T-helper 22 cell (primary cell): ENCODE data around the gene ADAM23.
A peak's percentile ranks its signal among the peaks of the same experiment; 100 is the strongest.
"Not testable (repeated sequence)": the region's sequence is repeated elsewhere in the genome, so short reads cannot be mapped to it uniquely, and the experiment has no call there.

Experiments used
- DNase-seq: peaks from one replicate; pipeline ENCODE4 v3.0.0-alpha.2; 2020; ENCODE audit warnings: low read depth

Gene ADAM23, protein sequence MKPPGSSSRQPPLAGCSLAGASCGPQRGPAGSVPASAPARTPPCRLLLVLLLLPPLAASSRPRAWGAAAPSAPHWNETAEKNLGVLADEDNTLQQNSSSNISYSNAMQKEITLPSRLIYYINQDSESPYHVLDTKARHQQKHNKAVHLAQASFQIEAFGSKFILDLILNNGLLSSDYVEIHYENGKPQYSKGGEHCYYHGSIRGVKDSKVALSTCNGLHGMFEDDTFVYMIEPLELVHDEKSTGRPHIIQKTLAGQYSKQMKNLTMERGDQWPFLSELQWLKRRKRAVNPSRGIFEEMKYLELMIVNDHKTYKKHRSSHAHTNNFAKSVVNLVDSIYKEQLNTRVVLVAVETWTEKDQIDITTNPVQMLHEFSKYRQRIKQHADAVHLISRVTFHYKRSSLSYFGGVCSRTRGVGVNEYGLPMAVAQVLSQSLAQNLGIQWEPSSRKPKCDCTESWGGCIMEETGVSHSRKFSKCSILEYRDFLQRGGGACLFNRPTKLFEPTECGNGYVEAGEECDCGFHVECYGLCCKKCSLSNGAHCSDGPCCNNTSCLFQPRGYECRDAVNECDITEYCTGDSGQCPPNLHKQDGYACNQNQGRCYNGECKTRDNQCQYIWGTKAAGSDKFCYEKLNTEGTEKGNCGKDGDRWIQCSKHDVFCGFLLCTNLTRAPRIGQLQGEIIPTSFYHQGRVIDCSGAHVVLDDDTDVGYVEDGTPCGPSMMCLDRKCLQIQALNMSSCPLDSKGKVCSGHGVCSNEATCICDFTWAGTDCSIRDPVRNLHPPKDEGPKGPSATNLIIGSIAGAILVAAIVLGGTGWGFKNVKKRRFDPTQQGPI

DNA sequence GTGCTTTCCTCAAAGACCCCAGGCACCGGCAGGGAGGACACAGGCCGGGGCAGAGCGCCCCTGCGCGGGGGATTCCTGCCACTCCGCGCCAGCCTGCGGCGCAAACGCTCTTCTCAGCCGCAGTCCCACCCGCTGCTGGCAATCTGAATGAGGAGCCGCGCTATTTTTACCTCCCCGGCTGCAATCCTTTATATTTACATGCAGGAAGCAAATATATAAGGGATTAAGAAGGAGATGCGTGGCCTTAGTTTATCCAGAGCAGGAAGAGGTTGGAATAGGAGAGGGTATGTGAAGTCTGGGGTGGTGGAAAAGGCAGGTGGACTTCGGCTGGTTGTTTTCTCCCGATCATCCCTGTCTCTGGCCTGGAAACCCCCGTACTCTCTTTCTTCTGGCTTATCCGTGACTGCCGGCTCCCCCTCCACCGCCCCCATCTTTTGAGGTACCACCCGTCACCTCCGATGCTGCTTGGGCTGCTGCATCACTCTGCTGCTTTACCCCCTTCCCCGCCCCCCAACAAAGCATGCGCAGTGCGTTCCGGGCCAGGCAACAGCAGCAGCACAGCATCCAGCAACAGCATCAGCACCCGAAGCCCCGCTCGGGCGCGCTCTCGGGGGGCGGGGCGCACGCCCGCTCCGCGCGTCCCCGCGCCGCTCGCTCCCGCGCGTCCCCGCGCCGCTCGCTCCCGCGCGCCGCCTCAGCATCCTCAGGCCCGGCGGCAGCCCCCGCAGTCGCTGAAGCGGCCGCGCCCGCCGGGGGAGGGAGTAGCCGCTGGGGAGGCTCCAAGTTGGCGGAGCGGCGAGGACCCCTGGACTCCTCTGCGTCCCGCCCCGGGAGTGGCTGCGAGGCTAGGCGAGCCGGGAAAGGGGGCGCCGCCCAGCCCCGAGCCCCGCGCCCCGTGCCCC lies at the start of gene ADAM23:
Gene ADAM23 (plus strand): TSS at position 700 of the 902 bp plus-strand sequence. CDS start 335 bp downstream, outside the sequence.
- DNase-seq: peak; percentile 48

DNA sequence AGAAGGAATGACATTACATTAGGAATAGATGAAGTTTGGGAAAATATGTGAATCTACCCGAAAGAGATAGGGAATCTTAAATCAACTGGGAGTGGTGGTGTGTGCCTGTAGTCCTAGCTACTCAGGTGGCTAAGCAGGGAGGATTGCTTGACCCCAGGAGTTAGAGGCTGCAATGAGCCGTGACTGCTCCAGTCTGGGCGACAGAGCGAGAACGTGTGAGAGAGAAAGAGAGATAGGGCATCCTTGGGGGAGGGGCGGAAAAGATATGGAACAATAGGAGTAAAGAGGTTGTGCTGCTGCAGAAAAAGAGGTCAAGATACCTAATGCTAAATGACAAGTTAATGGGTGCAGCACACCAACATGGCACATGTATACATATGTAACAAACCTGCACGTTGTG lies 47.1 kb upstream of the ADAM23 start:
- DNase-seq: no peak

DNA sequence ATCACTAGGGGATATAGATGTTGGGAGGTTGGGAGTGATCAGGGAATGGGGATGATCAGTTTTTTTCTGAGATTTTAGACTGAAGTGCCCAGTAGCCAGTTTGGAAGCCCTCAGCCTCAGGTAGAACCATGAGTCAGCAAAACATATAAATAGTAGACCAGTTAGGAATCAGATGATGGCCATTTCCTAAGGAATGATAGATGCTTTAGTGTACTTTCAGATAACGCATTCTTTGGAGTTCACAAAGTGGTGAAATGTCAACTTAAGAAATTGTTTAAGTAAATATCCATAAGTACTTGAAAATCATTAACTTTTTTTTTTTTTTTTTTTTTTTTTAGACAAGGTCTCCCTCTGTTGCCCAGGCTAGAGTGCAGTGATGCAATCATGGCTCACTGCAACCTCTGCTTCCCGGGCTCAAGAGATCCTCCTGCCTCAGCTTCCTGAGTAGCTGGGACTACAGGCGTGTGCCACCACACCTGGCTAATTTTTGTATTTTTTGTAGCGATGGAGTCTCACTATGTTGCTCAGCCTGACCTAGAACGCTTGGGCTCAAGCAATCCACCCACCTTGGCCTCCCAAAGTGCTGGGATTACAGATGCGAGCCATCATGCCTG lies 40.3 kb upstream of the ADAM23 start:
- DNase-seq: not testable (repeated sequence)

DNA sequence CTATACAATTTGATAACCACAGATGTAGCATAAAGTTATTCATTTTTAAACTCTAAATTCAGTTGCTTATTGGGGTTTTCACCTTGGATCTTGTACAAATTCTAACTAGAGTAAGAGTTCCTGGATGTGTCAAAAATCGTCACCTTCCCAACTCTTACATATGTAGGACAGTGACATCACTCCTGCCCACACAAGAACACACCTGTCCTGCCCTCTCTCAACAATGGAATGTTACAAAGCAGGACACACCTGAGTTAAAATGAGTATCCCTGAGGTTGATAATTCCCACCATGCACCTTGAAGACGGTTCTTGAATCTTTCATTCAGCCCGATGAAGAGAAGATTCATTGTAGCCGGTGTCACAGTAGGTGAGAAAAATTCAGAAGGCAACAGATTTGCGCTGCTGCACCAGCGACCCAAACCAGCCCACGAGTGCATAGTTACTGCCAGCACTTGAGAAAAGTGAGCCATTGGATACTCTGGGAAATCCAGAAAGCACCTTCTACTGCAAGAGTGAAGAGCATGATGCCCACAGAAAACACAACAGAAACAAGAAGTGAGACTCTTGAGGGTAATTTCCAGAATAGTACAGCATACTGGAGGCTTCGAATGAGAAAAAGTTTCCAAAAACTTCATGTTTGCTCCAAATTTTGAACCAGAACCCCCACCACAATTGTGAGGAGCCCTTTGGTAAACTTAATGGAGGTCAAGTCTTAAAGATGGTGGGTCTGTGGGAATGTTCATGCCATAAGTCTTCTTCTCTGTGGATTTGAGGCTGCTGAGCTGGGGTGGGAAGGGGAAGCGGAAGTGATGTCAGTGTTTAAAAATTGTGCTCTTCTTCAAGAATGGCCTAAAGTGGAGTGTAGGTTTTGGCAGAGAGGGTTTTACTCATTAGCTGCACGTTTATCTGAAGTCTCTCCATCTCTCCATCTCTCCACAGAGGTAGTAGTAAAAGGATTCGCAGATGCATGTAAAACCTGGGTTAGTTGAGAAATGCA lies 34.7 kb upstream of the ADAM23 start:
- no peak for DNase-seq

DNA sequence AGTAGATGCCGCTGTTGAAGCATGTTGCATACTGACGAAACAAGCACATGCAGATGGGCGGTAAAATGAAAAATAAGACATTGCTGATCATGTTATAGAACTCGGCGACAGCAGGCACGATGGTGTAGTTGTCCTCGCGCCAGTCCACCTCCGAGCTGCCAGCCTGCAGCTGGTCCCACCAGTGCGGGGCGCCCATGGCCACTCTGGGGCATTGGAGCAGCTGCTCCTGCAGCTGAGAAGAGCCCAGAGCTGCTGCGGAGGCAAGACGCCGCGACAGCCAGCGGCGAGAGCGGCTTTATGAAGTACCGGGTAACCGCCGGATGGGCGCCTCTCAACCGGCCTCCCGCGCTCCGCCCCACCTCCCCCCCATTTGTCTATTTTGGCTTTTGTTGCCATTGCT lies 32.6 kb upstream of the ADAM23 start:
- DNase-seq: no peak

DNA sequence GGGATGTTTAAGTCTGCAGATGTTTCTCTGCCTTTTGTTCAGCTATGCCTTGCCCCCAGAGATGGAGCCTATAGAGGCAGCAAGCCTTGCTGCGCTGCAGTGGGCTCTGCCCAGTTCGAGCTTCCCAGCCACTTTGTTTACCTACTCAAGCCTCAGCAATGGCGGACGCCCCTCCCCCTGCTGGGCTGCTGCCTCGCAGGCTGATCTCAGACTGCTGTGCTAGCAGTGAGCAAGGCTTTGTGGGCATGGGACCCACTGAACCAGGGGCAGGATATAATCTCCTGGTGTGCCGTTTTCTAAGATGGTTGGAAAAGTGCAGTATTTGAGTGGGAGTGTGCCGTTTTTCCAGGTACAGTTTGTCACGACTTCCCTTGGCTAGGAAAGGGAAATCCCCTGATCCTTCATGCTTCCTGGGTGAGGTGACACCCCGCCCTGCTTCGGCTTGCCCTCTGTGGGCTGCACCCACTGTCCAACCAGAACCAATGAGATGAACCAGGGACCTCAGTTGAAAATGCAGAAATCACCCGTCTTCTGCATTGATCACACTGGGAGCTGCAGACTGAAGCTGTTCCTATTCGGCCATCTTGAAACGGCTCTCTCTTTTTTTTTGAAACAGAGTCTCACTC lies 27.6 kb upstream of the ADAM23 start:
- DNase-seq: no peak

DNA sequence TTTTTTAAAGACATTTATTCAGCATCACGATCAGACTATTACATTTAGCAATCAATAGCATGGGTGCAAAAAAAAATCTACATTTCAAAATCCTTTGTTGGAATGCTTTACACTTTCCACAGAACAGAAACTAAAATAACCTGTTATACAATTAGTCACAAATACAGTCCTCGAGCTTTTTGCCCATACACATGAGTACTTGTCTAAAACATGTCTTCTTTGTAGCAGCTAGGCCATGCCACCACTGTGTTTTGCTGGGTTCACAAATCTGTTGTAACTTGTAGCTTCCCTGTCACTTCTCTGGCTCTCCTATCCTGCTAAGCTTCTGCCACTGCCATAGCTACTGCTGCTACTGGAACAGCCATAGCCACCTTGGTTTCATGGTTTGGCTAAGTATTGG lies 24.4 kb upstream of the ADAM23 start:
- no peak for DNase-seq

DNA sequence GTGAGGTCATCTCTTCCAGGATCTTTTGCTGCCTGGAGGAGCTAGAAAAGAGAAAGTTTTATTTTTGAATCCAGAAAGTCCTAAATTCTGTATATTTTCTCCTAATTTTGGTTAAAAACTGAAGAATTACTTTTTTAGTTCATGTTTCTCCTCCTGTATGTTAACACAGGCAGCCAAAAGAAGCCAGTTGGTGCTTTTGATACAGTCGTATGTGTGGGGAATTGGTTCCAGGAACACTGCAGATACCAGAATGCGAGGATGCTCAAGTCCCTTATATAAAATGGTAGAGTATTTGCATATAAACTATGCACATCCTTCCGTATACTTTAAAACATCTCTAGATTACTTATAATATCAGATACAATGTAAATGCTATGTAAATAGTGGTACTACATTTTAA lies 22.6 kb upstream of the ADAM23 start:
- DNase-seq: no peak

DNA sequence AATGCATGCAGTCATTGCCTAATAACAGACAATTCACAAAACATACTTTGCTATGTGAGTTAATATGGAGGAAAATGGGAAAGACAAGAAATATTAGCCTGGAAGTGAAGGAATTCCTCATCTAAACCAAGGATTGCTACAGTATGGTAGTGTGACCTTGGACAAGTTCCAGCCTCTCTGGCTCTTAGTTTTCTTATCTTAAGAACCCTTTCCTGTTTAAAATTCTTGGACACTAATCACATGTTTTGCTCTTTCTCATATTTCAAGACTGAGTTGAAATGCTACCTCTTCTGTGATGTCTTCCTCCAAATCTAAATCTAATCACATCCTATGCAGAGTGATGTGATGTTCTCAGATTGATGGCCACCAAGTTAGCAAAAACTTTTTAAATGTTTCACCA lies 20.8 kb upstream of the ADAM23 start:
- no peak for DNase-seq

DNA sequence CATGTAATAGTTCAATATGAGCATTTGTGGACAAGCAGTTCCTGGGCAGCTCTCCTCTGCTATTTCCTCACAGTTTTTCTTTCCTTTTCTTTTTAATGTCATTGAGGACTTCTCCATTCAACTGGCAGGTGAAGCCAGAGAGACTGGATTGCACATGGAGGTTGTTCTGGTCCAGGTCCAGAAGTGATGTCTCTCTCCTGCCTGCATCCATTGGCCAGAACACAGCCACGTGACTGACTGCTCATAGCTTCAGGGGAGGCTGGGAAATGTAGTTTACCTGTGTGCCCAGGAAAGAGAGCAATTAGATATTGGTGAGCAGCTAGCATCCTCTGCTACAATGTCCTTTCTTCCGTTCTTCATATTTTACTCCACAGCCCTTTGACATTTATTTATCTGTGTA lies 20.2 kb upstream of the ADAM23 start:
- DNase-seq: no peak

DNA sequence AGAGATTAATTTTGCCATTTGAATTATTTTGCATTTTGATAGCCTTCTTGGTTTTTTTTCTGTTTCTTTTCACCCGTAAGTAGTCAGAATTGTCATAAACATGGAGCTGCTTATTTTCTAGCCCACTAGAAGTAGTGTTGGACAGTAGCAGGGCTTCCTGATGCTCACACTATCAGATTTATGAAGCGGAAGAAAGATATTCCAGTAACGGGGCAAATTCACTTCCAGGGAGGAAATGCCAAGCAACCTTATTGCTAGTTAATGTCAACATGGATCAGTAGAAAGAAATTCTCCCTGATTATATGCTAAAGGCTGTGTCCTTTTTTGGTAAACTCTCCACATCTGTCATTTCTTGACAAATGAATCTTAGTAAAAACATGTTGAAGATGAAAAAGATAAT lies 19.2 kb upstream of the ADAM23 start:
- no peak for DNase-seq

DNA sequence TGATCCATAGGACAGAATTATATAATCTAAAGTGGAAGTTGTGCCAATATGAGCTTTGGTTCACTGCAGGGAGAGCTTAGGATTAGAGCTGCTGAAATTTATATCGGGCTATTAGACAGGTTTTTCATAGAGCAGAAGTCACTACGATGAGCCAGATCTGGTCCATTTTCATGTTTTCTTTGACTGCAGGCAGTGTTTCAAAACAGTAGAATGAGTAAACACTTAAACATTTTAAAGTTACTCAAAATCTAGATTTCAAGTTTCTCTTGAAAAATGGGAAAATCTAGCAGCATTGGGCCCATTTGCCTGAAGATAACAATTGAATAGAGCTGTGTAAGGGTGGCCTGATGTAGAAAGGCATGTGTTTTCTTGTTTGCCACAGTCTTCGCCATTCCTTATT lies 14.5 kb upstream of the ADAM23 start:
- no peak for DNase-seq

DNA sequence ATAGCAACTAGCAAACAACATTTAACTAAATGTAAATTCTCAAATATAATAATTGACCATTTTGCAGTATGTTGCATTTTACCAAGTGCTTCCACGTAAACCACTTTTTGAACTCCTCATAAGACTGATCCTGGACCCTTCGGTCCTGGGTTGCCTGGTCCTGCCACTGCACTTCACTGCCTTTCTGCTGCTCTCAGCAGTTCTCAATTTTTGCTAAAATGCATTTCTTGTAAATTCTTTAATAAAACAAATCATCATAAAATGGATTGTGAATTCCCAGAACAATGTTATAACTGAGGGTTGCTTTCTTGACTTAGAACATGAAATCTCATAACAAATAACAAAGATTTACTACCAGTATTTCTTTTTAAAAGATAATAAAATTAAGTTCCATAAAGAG lies 12.9 kb upstream of the ADAM23 start:
- DNase-seq: no peak

DNA sequence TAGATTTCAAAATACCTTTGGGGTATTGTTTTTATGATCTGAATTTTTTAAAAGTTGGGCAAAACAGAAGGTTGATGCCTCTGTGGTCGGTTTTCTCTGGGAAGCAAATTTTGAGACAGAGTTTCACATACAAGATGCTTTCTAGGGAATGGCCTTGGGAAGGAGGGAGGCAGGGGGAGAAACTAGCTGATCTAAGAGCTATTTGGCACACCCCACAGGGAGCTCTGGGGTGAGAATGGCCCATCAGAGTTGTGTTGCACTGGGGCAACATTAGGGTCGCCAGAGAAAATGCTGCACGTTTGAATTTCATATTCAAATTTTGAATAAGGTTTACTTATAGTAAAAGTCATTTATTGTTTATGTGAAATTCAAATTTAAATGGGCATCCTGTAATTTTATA lies 11.9 kb upstream of the ADAM23 start:
- DNase-seq: no peak

DNA sequence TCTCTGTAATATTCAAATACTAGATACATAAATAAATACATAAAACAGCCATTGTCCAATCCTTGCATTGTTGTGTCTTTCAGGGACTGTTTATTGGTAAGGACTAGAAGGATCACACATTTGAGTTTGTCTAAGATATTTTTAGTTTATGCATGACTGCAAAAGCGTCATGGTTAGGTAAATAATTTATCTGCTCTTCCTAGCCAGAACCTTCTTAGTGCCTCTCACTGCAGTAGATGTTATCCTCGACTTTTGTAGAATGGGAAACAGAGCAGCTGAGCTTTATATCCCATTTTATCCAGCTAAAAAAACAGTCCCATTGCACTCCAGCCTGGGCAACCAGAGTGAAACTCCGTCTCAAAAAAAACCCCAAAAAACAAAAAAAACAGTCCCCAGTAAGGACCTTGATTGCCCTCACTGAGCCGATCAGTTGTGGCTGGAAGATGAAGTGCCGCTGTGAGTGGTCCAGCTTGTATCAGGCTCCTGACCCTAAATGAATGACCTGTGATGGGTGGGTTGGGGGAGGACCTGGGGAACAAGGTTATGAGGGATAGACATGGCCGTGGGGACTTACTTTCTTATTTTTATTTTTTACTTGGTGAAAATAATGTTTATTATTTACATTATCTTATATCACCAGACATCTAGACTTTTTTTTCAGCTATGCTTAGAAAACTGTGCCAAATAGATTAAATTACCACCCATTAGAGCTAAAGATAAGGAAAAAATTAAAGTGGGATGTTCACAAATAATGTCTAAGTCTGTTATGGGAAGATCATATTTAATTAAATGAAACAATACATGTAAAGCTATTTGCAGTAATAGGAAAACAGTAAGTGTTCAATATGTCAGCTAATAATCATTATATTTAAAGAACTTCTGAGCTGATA lies 10.9 kb upstream of the ADAM23 start:
- DNase-seq: no peak

DNA sequence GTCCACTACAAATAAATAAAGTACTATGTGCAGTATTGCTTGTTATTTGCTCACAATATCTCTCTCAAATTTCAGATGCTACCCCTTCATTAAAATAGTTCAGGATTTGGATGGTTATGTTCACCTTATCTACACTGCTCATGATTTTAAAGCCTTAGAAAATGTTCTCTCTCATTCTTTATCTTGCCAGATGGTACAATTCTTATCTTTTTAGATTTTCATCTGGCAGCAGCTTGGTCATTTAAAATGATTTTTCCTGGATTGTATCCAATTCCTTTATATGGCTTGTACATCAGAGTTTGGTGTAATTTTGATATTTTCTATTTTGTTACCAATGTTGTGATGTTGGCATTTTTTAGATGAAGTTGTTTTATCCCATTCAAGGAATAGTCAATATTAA lies 10.1 kb upstream of the ADAM23 start:
- DNase-seq: no peak

DNA sequence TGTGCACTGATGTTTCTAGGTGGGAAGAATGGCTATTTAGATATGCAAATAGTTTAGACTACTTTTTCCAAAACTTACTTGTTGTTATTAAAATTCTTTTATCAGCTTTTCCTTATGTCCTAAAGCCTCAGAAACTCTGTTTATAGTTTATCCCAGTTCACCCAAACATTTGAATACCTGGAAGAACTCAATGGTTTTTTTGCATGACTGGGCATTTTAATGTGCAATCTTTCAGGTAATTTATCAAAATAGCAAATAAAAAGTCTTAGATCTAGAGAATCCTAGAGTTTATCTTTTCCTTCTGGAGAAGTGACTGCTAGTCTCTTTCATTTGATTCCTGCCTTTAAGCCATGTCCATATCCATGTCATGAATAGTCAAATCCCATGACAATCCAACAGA lies 9.6 kb upstream of the ADAM23 start:
- no peak for DNase-seq

DNA sequence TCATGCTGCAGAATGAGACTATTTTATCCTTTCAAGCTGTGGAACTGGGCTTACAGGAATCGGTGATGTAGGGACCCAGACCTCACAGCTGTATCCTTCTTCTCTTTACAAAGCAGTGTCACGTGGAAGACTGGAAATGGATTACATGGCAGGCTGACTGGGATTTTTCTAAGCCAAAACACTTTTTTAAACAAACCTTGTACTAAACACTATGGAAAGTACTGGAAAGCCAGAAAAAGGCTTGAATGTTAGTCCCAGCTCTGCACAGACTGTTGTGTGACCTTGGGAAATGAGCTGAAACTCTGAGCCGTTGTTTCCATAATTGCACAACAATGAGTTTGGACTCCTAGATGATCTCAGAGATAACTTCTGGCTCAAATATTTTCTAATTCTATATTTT lies 7.6 kb upstream of the ADAM23 start:
- no peak for DNase-seq

DNA sequence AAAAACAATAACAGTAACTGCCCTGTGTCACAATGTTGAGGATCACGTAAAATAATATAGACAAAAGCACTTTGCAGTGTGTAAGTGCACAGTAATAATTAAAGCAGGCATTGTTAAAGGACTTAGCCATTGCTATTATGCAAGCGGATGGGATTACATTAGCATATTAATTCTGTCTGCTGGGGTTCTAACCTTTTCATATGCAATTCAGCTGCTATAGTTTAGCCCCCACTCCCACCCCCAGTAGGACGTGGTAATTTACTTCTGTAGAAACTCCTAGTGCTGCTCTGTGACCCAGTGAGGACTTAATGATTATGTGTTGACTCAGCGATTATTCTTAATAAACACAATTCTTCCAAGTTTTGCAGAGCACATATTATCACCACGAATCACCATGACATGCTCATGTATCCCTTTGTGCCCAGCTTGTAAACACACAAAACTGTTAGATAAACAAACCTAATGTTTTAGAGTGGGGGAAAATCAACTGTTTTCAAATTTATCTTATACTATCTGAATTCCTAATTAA lies 5.1 kb upstream of the ADAM23 start:
- no peak for DNase-seq
